Measurements from ENCODE around the gene HMGXB3.

The HMGXB3 gene

DNA sequence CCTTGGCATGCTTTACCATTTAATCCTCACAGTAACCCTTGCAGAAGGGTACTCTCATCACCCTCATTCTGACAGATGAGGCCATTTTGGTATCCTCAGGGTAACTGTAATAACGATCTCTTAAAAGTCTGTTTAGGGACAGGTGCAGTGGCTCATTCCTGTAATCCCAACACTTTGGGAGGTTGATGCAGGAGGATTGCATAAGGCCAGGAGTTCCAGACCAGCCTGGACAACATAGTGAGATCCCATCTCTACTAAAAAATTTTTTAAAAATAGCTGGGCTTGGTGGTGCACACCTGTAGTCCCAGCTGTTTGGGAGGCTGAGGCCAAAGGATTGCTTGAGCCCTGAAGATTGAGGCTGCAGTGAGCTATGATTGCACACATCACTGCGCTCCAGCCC lies 54.0 kb downstream of the HMGXB3 start:
- no peak for DNase-seq

DNA sequence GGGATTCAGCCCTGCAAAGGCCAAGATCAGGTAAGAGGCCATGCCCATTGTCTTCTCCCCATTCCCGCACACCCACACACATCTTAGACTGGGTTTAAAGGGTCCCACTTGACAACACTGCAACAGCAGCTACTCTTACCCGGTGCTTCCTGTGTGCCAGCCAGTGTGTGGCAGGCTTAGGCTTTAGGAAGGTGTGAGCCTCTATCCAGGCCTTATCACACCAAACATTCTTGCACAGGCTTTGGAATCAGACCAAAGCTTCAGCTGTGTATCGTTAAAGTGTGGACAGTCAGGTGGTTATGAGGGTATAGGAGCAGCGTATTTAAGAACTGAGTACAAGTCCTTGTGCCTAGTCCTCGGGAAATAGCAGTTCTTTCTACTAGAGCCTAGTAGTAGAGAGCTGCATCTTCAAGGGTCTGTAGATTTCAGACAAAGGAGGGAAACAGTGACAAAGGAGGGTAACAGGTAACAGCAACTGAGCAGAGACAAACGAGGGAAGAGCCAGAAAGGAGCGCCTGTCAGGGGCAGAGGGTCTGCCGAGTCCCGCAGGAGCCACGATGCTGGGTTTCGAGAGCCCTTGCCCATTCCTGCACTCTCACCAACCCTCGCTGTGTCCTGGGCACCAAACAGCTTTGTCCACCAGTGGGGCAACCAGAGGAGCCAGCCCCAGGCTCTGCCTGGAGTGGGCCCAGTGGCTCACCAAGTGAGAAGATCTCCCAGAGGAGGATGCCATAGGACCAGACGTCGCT lies 55.0 kb downstream of the HMGXB3 start:
- DNase-seq: no peak

DNA sequence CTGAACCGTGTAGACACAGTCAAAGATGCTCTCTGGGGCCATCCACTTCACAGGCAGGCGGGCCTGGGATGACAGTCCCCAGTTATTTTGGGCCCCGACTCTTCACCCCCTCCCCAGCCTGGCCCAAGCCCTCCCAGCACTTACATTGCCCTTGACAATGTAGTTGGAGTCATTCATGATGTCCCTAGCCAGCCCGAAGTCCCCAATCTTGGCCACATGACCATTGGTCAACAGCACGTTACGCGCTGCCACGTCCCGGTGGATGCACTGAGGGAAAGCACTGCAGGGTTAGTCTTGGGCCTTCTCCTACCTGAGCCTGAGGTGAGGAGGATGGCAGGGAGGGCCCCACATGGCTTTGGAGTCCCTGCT lies 55.5 kb downstream of the HMGXB3 start:
- no peak for DNase-seq

DNA sequence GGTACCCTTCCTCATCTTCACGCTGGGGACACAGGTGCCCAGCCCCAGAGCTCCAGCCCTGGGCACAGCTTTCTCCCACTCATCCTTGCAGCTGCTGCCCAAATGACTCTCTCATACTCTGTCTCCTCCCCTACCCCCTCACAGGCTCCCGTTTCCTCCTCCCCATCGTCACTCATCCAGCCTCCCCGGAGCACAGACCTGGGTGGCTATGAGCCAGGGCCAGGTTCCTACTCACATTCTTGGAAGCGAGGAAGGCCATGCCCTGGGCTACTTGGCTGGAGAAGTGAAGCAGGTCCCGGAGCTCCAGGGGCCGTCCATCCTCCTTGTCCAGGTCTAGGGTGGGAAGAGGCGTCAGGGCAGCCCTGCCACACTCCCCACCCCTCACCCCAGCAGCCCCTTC lies 56.5 kb downstream of the HMGXB3 start:
- no peak for DNase-seq

DNA sequence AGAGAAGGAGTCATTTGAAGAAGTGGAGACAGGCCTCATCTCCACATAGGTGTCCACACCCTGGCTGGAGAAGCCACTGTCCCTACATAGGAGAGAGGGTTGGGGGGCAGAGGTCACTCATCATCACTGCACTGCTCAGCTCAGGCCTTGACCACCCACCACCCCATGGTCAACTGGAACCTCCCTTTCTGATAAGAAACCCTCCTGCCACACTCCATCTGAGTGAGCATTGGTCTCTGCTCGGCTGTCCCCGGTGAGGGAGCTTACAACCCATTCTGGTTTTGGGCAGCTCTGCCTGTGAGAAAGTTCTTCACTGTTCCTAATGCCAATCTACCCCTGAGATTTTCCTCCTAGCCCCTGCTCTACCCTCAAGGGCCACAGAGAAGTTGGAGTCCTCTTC lies 57.0 kb downstream of the HMGXB3 start:
- DNase-seq: no peak

DNA sequence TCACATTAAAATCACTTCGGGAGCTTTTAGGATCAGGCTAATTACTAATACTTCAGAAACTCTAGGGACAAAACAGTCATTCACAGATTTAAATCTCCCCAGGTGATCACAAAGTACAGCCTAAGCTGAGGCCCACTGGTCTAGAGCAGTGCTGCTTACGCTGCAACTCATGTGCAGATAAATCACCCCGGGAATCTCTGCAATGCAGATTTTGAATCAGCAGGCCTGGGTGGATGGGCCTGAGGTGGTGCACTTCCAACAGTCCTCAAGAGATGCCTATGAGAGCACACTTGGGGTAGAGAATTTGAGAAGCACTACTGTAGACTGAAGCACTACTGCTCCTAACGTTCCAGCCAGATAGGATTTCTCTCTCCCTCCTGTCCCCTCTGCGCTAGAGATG lies 57.5 kb downstream of the HMGXB3 start:
- no peak for DNase-seq

DNA sequence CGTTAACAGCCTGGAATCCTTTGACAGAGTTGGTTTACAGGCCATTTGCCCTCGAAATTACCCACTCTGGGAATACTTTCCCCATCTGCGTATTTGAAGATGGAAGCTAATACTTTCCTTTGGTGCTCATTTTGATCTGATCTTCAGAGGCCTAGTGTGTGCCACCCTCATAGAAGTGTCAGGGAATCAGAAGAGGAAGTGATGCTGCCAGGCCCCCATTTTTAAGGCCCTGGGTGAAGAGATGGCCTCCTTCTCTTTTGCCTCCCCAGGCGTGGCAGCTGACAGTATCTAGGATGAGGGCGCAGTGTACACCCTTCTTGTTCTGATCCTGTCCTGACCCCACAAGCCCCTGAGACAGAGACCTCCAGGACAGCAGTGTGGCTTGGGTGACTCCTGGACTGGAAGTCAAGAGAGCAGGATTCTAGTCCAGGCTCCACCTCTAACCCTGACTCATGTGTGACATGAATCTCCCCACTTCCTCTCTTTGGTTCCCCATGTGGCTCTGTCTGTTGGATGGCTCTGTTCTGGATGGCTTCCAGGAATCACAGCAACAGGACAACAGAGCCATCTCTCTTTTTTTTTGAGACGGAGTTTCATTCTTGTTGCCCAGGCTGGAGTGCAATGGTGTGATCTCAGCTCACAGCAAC lies 58.1 kb downstream of the HMGXB3 start:
- DNase-seq: no peak

DNA sequence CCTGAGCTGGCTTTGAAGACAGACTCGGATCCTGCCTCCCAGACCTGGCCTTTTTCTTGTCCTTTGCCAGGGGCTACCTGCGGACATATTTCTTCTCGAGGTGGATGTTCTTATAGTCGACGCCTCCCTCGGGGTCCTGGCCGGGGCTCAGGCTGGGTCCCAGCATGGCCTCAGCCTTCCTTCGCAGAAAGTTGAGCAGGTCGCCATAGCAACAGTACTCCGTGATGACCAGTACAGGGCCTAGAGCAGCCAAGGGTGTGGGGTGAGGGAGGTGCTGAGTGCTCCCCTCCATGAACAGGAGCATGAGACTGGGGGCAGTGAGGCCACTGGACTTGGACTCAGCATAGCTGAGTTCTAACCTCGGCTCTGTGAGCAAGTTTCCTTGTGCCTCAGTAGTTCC lies 59.1 kb downstream of the HMGXB3 start:
- no peak for DNase-seq

DNA sequence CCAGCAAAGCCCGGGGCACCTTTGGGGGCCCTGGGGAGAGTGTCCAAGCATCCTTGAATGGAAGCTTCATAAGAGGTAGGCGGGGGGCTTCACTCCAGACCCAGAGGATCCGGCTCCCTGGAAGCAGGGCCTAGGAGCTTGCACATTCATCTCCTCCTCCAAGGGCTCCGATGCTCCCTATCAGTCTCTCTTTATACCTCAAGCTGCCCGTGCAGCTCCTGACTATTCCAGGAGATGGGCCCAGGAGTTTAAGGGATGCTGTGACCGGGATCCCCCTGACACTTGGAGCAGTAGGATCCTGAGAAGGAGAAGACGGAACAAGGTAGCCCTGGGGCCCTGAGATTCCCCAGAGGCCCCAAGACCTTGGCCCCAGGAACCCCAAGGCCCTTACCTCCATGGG lies 59.9 kb downstream of the HMGXB3 start:
- no peak for DNase-seq

DNA sequence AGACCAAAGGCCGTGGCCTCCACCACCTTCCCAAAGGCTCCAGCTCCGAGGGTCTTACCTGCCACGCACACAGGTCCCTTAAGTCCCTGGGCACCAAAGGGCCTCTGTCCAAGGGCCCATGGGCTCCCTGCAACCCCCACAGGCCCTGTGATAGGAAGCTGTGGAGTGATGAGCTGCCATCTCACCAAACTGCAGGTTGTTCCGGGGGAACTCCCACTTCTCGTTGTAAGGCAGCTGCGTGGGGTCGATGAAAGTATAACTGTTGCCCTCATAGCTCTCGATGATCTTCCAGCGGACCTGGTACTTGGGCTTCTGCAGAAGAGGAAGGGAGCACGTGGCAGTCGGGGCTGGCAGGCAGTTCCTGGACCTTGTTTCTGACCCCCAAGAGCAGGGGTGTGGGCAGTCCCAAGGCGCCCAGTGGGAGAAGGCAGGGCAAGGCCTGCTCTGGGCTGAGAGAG lies 61.0 kb downstream of the HMGXB3 start:
- DNase-seq: no peak

DNA sequence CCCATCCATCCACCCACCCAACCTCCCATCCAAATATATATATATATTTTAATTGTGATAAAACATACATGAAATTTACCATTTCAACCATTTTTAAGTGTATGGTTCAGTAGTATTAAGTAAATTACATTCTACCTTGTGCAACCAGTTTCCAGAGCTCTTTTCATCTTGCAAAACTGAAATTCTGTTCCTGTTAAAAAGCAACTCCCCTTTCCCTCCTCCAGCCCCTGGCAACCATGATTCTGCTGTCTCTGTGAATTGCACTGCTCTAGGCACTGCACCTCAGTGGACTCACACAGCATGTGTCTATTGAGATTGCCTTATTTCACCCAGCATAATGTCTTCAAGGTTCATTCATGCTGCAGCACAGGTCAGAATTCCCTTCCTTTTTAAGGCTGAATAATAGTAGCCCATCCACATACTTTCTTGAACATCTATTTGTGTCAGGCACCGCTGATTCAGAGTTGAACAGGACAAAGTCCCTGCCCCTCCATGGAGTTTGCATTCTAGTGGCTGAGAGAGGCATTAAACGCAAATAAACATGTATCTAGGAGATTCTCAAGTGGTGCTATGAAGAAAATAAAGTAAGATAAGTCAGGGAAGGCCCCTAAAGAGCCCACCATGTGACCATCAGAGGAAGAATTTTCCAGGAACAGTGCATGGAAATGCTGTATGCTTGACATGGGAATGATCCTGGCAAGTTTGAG lies 61.8 kb downstream of the HMGXB3 start:
- no peak for DNase-seq

DNA sequence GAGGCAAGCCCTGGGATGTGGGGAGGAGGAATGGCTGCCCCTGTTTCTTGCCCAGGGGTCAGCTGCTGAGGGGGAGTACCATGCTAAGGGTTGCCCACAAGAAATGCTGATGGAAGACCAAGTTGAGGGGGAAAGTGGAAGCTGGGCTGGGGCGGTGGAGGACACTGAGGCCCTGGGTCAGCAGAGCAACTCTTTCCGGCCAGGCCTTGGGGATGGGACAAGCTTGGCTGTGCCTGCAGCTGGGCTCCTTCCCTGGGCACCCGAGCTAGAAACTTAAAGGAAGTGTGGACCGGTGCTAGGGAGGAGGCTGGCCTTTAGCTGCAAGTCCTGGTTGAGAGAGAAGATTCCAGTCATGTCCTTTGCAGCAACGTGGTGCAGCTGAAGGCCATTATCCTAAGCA lies 63.1 kb downstream of the HMGXB3 start:
- DNase-seq: no peak

DNA sequence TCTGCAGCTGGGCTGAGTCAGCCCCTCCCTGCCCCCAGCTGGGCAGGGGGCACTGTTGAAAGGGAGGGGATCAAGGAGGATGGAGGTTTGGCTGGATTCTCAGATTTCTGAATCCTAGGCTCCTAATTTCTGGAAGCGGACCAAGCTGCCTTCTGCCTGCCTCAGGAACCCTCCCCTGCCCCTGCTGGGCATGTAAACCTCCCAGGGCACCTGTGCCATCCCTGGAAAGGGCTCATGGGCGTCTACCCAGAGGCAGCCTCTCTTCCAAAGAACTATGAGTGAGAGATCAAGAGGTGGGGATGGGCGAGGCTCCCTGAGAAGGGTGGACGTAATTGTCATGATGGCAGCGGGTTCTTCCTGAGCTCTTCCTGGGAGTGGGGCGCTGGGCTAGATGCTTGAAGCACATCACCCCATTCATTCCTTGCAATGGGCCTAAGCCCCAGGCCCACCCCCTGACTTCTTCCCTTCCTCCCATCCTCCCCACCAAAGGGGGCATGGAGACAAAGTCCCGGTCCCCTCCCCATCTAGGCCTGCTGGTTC lies 64.2 kb downstream of the HMGXB3 start:
- DNase-seq: no peak

DNA sequence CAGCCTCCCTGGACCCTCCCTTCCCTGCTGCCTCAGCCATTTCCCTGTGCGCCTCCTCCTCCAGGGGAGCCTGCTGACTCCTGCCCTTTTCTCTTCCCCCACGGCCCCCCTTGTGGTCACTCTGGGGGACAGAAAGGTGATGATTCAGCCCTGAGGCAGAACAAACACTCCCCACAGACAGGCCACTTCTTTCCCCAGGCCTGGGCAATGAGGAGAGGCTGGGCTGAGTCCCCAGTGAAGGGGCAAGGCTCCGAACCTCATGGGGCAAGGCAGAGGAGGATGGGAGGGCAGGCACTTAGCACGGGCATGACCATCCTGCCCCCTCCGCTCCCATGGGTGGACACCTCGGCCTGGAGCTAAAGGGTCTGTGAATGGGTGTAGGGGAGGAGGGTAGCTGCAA lies 64.8 kb downstream of the HMGXB3 start:
- DNase-seq: no peak

DNA sequence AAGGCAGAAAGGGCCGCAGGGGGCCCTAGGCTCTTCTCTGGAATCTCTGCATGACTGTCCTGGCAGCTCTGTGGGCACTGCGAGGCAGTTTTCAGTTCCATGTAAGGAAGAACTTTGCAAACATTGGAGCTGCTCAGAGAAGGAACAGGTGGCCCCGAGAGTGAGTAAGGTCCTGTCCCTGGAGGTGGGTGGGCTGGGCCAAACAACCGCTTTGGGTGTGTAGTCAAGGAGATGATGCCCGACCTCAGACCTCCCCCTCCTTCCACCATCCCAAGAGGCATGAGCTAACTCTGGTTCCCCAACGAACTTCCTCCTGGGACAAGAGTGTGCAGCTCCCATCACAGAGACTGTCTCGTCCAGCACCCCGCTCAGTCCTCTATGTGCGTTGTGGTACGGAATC lies 65.3 kb downstream of the HMGXB3 start:
- no peak for DNase-seq

DNA sequence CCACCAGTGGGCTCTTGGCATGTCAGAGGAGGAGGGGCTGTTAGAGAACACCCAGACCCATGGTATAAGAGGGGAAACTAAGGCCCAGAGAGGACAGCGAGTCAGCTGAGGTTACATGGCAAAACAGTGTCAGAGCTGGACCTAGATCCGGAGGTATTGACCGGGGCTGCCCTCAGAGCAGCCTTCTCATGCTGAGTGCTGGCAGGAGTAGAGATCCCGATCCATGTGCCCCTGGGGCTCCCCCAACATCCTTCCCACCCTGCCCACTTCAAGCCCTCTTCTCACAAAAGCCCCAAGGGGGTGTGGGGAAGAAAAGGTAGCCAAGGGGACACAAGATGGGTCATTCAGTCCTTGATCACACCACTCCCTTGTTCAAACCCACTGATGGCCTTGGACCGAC lies 65.9 kb downstream of the HMGXB3 start:
- DNase-seq: no peak

DNA sequence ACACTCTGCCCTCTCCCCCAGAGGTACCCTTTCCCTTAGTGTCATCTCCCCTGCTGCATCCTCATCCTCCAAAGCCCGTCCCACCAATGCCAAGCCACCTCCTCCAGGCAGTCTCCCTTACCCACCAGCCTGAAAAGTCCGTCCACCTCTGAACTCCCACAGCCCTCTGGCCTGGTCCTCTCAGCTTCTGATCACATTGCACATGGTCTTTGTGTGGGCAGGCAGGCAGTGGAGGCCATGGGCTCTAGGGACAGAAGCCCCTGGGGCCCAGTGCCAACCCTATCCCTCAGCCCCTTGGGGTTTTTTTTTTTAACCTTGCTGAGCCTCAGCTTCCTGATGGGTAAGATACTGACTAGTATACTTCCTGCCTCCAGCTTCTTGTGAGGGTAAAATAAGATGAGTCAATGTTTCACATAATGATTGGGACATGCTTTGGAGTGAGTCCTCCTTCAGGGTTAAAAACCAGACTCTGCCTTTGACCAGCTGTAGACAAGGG lies 66.4 kb downstream of the HMGXB3 start:
- DNase-seq: no peak

DNA sequence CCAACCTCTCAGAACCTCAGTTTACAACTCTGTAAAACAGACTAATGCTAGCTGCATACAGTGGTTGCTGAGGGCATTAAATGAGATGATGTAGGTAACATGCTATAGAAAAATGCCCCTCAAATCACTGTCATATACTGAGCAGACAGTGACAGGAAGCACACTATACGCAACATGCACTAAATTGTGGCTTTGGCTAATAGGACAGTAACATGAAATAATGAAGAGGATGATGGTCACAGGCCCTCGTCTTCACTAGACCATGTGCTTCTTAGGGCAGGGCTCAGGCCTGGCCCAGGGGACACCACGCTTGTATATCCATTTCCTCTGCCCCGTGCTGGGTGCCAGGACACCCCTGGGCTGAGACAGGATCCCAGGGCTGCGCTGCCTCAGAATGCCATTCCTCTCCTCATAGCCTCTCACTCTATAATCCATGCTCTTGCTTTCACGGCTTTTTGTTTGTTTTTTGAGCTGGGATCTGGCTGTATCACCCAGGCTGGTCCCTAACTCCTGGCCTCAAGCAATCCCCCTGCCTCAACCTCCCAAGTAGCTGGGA lies 66.9 kb downstream of the HMGXB3 start:
- no peak for DNase-seq

DNA sequence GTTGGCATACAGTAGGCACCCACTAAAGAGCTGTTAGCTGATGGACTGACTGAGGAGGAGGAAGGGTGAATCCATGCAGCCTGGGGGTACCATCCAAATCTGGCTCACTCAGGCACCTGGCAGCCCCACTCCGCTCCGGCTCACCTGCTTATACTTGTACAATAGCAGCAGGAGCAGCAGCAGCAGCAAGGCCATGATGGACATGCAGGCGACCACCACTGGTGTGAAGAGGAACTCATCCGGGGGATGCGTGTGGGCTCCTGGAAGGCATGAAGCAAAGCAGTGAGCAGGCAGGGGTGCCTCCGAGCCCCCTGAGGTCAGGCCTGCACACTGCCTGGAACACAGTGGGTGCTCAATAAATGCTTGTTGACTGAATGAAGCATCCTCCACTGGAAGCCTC lies 67.5 kb downstream of the HMGXB3 start:
- no peak for DNase-seq

DNA sequence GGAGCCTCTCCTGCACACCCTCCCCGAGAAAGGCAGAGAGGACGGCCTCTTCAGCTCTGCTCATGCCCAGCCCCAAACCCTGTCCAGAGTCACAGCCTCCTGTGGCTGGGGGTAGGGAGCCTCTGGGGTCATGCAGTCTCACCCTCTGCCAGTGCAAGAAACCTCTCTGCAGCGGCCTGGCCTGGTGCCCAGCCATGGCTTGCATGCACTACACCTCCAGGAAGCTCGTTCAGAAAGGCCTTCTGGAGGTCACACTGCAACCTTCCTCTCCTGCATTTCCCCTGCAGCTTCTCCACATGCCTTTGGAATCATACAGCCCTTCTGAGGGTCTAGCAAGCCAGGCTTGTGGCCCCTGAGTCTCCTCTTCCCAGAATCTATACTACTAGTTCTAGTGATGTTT lies 67.9 kb downstream of the HMGXB3 start:
- no peak for DNase-seq

DNA sequence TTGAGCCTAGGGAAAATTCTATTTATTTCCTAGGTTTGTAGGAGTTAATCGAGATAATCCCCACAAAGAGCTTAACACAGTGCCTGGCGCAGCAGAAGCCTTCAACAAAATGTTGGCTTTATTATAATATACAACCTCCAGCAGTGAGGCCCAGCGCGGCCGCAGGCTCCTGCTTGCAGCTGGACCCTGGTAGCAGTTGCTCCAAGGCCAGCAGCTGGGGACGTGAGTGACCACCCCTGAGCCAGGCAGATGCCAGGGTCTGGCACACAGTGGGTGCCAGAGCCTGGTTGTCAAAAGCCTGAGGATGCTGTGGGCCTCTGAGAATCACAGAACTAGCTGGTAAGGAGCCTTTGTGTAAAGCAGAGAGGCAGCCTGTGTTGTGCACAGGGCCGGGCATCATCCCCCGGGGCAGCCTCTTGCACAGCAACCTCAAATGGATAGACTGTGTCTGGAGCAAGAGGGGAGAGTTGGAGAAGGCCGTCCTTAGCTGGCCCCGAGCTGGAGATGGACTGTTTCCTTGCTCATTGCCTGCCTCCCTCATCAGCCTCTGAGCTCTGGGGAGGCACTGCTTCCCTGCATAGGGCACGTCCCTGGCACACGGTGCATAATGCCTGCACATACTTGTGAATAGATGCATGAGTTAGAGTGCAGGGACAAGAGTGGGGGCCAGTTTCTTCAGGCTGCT lies 68.6 kb downstream of the HMGXB3 start:
- DNase-seq: no peak

DNA sequence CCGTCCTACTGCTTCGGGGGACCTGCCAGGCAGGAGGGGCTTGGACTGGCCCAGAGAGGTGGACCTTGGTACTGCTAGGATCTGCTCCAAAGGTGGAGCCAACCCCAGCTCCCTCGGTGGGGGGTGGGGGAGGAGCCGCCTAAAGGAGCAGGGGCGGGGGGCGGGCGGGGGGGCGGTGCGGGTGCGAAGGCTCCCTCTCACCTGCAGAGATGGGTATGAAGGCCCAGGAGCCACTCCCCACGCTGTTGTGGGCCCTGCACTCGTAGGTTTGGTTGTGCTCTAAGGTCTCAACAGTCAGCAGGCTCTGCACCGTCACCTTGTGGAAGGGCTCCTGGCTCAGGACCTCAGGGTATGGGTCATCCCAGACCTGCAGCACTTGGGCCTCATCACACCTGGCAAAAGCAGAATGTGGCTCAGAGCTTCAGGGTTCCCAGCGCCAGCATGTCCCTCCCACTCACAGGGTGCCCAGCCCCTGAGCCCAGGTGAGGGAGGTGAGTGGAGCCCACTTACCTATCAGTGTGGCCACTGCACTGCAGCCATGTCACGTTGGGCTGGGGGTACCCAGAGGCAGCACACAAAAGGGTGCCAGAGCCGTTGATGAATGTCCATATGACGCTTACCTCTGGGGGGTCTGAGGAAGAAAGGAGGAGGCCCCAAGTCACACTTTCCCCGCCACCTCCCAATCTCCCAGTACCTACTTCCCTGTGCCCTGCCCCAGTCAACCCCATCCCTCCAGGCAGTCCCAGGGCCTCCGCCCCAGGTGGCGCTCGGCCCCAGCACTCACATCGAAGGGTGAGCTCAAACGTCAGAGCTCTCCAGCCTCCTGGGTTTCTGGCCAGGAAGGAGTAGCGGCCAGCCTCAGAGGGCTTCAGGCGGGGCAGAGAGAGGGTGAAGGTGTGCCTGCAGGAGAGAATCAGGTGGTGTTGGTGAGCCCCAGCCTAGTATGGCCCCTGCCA lies 69.4 kb downstream of the HMGXB3 start:
- DNase-seq: no peak

All from stimulated activated CD4-positive, alpha-beta T cell treated with anti-CD3 and anti-CD28 coated beads, Interleukin-1b, Interleukin-23, amount 100 ng/mL, for 48 hours (primary cell).